Measurements from ENCODE around the gene C22orf23. TPM values are rescaled to one million over a fixed set of nuclear protein-coding genes. Genes with fewer than 3 reads are reported as not detected.

C22orf23 gene
- total RNA-seq, 2 experiments from 2014 or later, result not detected

GRCh38 chr22:37998543-37998942 is 45.1 kb upstream of the C22orf23 start:
- Histone ChIP-seq H3K4me3 (ENCODE audit: low read length) (no peak overlapping the region), H3K27me3 (ENCODE audit: control insufficient read depth in 1 of 2, insufficient read depth in 2 of 2, low read length in 2 of 2) (no peaks in the 10 kb centered on the region), H3K4me1 (ENCODE audit: insufficient read depth, low read length) (peaks cover 3% of the 10 kb centered on the region), H3K9me3 (ENCODE audit: control insufficient read depth in 1 of 2, insufficient read depth in 1 of 2, low read length in 2 of 2) (no peaks in the 10 kb centered on the region), H3K36me3 (ENCODE audit: insufficient read depth, low read length) (no peaks in the 10 kb centered on the region), H3K27ac (ENCODE audit: low read depth in 1 of 2, low read length in 2 of 2) (no peak overlapping the region)
- DNase-seq, result no peak
- Mint-ChIP-seq H3K27me3 (no peaks in the 10 kb centered on the region), H3K4me1 (ENCODE audit: low read depth) (no peaks in the 10 kb centered on the region), H3K4me3 (no peak overlapping the region), H3K36me3 (ENCODE audit: low read depth) (no peaks in the 10 kb centered on the region), H3K9me3 (no peaks in the 10 kb centered on the region), H3K27ac (no peak overlapping the region)
- ATAC-seq (ENCODE audit: poor library complexity), result no peak
- POLR2A ChIA-PET, result no interaction called here
- CTCF ChIA-PET, result no interaction called here
- no peak for TF ChIP-seq CTCF (IDR thresholded peaks at IDR 0.05)
- intact Hi-C loops (cut with DNase I, micrococcal nuclease), result no loop called here

- no peak overlapping the region for H3K4me3 ChIP-seq (ENCODE audit: low read length)
- H3K27me3 Mint-ChIP-seq, result no peaks in the 10 kb centered on the region
- no peak for ATAC-seq (ENCODE audit: poor library complexity)
- H3K9me3 ChIP-seq (ENCODE audit: control insufficient read depth in 1 of 2, insufficient read depth in 1 of 2, low read length in 2 of 2), result no peaks in the 10 kb centered on the region
- no peak for TF ChIP-seq CTCF (IDR thresholded peaks at IDR 0.05)
- no peaks in the 10 kb centered on the region for H3K4me1 Mint-ChIP-seq (ENCODE audit: low read depth)
- peaks cover 6% of the 10 kb centered on the region for H3K4me1 ChIP-seq (ENCODE audit: insufficient read depth, low read length)
- no peaks in the 10 kb centered on the region for H3K9me3 Mint-ChIP-seq
- CTCF ChIA-PET, result no interaction called here
- DNase-seq, result peak in 1 of 14 experiments; percentile 8
- POLR2A ChIA-PET, result no interaction called here
- no peaks in the 10 kb centered on the region for H3K27me3 ChIP-seq (ENCODE audit: control insufficient read depth in 1 of 2, insufficient read depth in 2 of 2, low read length in 2 of 2)
- H3K27ac ChIP-seq (ENCODE audit: low read depth in 1 of 2, low read length in 2 of 2), result no peak overlapping the region
- no peak overlapping the region for H3K4me3 Mint-ChIP-seq
- intact Hi-C loops (cut with DNase I, micrococcal nuclease), result no loop called here
- H3K36me3 Mint-ChIP-seq (ENCODE audit: low read depth), result no peaks in the 10 kb centered on the region
- no peak overlapping the region for H3K27ac Mint-ChIP-seq
- H3K36me3 ChIP-seq (ENCODE audit: insufficient read depth, low read length), result no peaks in the 10 kb centered on the region
Measured at GRCh38 chr22:37996515-37997246, 43.3 kb upstream of the C22orf23 start.

- Mint-ChIP-seq H3K4me1 (ENCODE audit: low read depth) (no peaks in the 10 kb centered on the region), H3K4me3 (no peak overlapping the region), H3K36me3 (ENCODE audit: low read depth) (no peaks in the 10 kb centered on the region), H3K9me3 (no peaks in the 10 kb centered on the region), H3K27me3 (no peaks in the 10 kb centered on the region), H3K27ac (no peak overlapping the region)
- ChIA-PET POLR2A (no interaction called here), CTCF (no interaction called here)
- H3K9me3 ChIP-seq (ENCODE audit: control insufficient read depth in 1 of 2, insufficient read depth in 1 of 2, low read length in 2 of 2), result no peaks in the 10 kb centered on the region
- H3K27ac ChIP-seq (ENCODE audit: low read depth in 1 of 2, low read length in 2 of 2), result no peak overlapping the region
- H3K4me1 ChIP-seq (ENCODE audit: insufficient read depth, low read length), result peaks cover 6% of the 10 kb centered on the region
- ATAC-seq (ENCODE audit: poor library complexity) (no peak), DNase-seq (peak in 2 of 14 experiments; percentile 7 to 35)
- no peaks in the 10 kb centered on the region for H3K27me3 ChIP-seq (ENCODE audit: control insufficient read depth in 1 of 2, insufficient read depth in 2 of 2, low read length in 2 of 2)
- H3K36me3 ChIP-seq (ENCODE audit: insufficient read depth, low read length), result no peaks in the 10 kb centered on the region
- no peak overlapping the region for H3K4me3 ChIP-seq (ENCODE audit: low read length)
- intact Hi-C loops (cut with DNase I, micrococcal nuclease), result no loop called here
- TF ChIP-seq CTCF (IDR thresholded peaks at IDR 0.05), result no peak
Measured at GRCh38 chr22:37996079-37996478, 42.7 kb upstream of the C22orf23 start.
